HEK293 (cell line): ENCODE results near the gene CCSER2.

Experiments used
- CTCF ChIA-PET: fragments of 350-600 bp; formaldehyde crosslinking; extraction: SDS; loops from one replicate; lab custom pipeline; 2021; ENCODE audit warnings: antibody characterized with exemption; lab: Yijun Ruan, JAX
- POLR2A ChIA-PET: fragments of 300-600 bp; formaldehyde crosslinking; extraction: SDS; loops from one replicate; lab custom pipeline; 2020; ENCODE audit warnings: antibody characterized with exemption, inconsistent platforms; lab: Yijun Ruan, JAX
- H3K27ac ChIP-seq: fragments of 200-500 bp; sonication (Bioruptor generic); 2 replicates; pipeline ENCODE4 v1.5.1; 2014; ENCODE audit warnings: low read depth, low read length, control low read depth, inconsistent platforms; ENCODE audit errors: extremely low read depth
- H3K36me3 ChIP-seq, 2 experiments: fragments of 200-500 bp in 1 of 2; sonication (Bioruptor generic) in 1 of 2; 1 replicate in 1 of 2; 2 replicates in 1 of 2; pipeline ENCODE4 v1.5.1; 2014 to 2017; ENCODE audit warnings: inconsistent platforms in 2 of 2, low read length in 2 of 2; ENCODE audit not compliant: control insufficient read depth in 2 of 2, insufficient read depth in 1 of 2
- H3K4me1 ChIP-seq: fragments of 200-500 bp; sonication (Bioruptor generic); 2 replicates; pipeline ENCODE4 v1.5.1; 2014; ENCODE audit warnings: mild to moderate bottlenecking, low read length, inconsistent platforms; ENCODE audit not compliant: control insufficient read depth, insufficient read depth
- H3K4me3 ChIP-seq: 2 replicates; pipeline ENCODE4 v1.5.1; 2011; ENCODE audit warnings: low read depth, mild to moderate bottlenecking, control low read depth, low read length, moderate library complexity
- H3K9me3 ChIP-seq: fragments of 200-500 bp; sonication (Bioruptor generic); 2 replicates; pipeline ENCODE4 v1.5.1; 2014; ENCODE audit warnings: low read depth, low read length, inconsistent platforms; ENCODE audit not compliant: control insufficient read depth, insufficient read depth
- BCL11A ChIP-seq: fragments of 450-650 bp; formaldehyde crosslinking; IDR thresholded peaks from 2 replicates; pipeline ENCODE4 v1.5.1; 2016; ENCODE audit warnings: low read depth, missing biosample characterization, missing genetic modification characterization
- CTCF ChIP-seq: fragments of 450-650 bp; formaldehyde crosslinking; IDR thresholded peaks from 2 replicates; pipeline ENCODE4 v1.5.1; 2016; ENCODE audit warnings: missing biosample characterization, missing genetic modification characterization
- GLI2 ChIP-seq: fragments of 450-650 bp; formaldehyde crosslinking; IDR thresholded peaks from 2 replicates; pipeline ENCODE4; 2017; ENCODE audit warnings: missing biosample characterization, missing genetic modification characterization, low read depth, borderline replicate concordance
- MYNN ChIP-seq: fragments of 450-650 bp; formaldehyde crosslinking; IDR thresholded peaks from 2 replicates; pipeline ENCODE4 v1.5.1; 2016; ENCODE audit warnings: missing biosample characterization, missing genetic modification characterization, borderline replicate concordance
- SP2 ChIP-seq: fragments of 450-650 bp; formaldehyde crosslinking; IDR thresholded peaks from 2 replicates; pipeline ENCODE4 v1.5.1; 2016; ENCODE audit warnings: missing biosample characterization, missing genetic modification characterization
- ZBTB8A ChIP-seq: fragments of 450-650 bp; formaldehyde crosslinking; IDR thresholded peaks from 2 replicates; pipeline ENCODE4 v1.5.1; 2016; ENCODE audit warnings: missing biosample characterization, missing genetic modification characterization
- ZFHX2 ChIP-seq: fragments of 450-650 bp; formaldehyde crosslinking; conservative IDR thresholded peaks from 2 replicates; pipeline ENCODE4 v1.5.1; 2016; ENCODE audit warnings: missing biosample characterization, missing genetic modification characterization
- ZFP3 ChIP-seq: fragments of 450-650 bp; formaldehyde crosslinking; IDR thresholded peaks from 2 replicates; pipeline ENCODE4 v1.5.1; 2016; ENCODE audit warnings: low read depth, missing biosample characterization, missing genetic modification characterization
- ZNF10 ChIP-seq: fragments of 450-650 bp; formaldehyde crosslinking; IDR thresholded peaks from 2 replicates; pipeline ENCODE4 v1.5.1; 2017; ENCODE audit warnings: missing biosample characterization, missing genetic modification characterization
- ZNF121 ChIP-seq: fragments of 450-650 bp; formaldehyde crosslinking; IDR thresholded peaks from 2 replicates; pipeline ENCODE4 v1.5.1; 2016; ENCODE audit warnings: missing biosample characterization, missing genetic modification characterization
- ZNF133 ChIP-seq: fragments of 450-650 bp; formaldehyde crosslinking; IDR thresholded peaks from 2 replicates; pipeline ENCODE4 v1.5.1; 2016; ENCODE audit warnings: missing biosample characterization, missing genetic modification characterization
- ZNF138 ChIP-seq: fragments of 450-650 bp; formaldehyde crosslinking; IDR thresholded peaks from 2 replicates; pipeline ENCODE4 v1.5.1; 2016; ENCODE audit warnings: missing biosample characterization, missing genetic modification characterization, borderline replicate concordance
- ZNF184 ChIP-seq: fragments of 450-650 bp; IDR thresholded peaks from 2 replicates; pipeline ENCODE4 v1.5.1; 2018; ENCODE audit warnings: missing biosample characterization, mild to moderate bottlenecking, missing genetic modification characterization
- ZNF221 ChIP-seq: fragments of 450-650 bp; formaldehyde crosslinking; IDR thresholded peaks from 2 replicates; pipeline ENCODE4 v1.5.1; 2017; ENCODE audit warnings: missing biosample characterization, missing genetic modification characterization, borderline replicate concordance
- ZNF248 ChIP-seq: fragments of 450-650 bp; formaldehyde crosslinking; IDR thresholded peaks from 2 replicates; pipeline ENCODE4 v1.5.1; 2017; ENCODE audit warnings: missing biosample characterization, missing genetic modification characterization
- ZNF292 ChIP-seq: fragments of 450-650 bp; formaldehyde crosslinking; IDR thresholded peaks from 2 replicates; pipeline ENCODE4 v1.5.1; 2016; ENCODE audit warnings: low read depth, missing biosample characterization, missing genetic modification characterization, borderline replicate concordance
- ZNF335 ChIP-seq: fragments of 450-650 bp; formaldehyde crosslinking; conservative IDR thresholded peaks from 2 replicates; pipeline ENCODE4 v1.5.1; 2016; ENCODE audit warnings: missing biosample characterization, missing genetic modification characterization
- ZNF362 ChIP-seq: fragments of 450-650 bp; formaldehyde crosslinking; IDR thresholded peaks from 2 replicates; pipeline ENCODE4 v1.5.1; 2016; ENCODE audit warnings: missing biosample characterization, missing genetic modification characterization
- ZNF501 ChIP-seq: fragments of 450-650 bp; formaldehyde crosslinking; IDR thresholded peaks from 2 replicates; pipeline ENCODE4 v1.5.1; 2016; ENCODE audit warnings: missing biosample characterization, missing genetic modification characterization
- ZNF558 ChIP-seq: fragments of 450-650 bp; formaldehyde crosslinking; IDR thresholded peaks from 2 replicates; pipeline ENCODE4 v1.5.1; 2016; ENCODE audit warnings: missing biosample characterization, missing genetic modification characterization
- ZNF600 ChIP-seq: fragments of 450-650 bp; formaldehyde crosslinking; IDR thresholded peaks from 2 replicates; pipeline ENCODE4 v1.5.1; 2016; ENCODE audit warnings: missing biosample characterization, missing genetic modification characterization
- ZNF654 ChIP-seq: fragments of 450-650 bp; formaldehyde crosslinking; IDR thresholded peaks from 2 replicates; pipeline ENCODE4 v1.5.1; 2016; ENCODE audit warnings: low read depth, missing biosample characterization, missing genetic modification characterization
- ZNF747 ChIP-seq: fragments of 450-650 bp; formaldehyde crosslinking; IDR thresholded peaks from 2 replicates; pipeline ENCODE4 v1.5.1; 2016; ENCODE audit warnings: missing biosample characterization, missing genetic modification characterization
- ZNF76 ChIP-seq: fragments of 450-650 bp; formaldehyde crosslinking; IDR thresholded peaks from 2 replicates; pipeline ENCODE4; 2016; ENCODE audit warnings: low read depth, missing biosample characterization, missing genetic modification characterization, borderline replicate concordance
- ZNF837 ChIP-seq: fragments of 450-650 bp; formaldehyde crosslinking; IDR thresholded peaks from 2 replicates; pipeline ENCODE4 v1.5.1; 2016; ENCODE audit warnings: missing biosample characterization, missing genetic modification characterization

The CCSER2 gene

DNA sequence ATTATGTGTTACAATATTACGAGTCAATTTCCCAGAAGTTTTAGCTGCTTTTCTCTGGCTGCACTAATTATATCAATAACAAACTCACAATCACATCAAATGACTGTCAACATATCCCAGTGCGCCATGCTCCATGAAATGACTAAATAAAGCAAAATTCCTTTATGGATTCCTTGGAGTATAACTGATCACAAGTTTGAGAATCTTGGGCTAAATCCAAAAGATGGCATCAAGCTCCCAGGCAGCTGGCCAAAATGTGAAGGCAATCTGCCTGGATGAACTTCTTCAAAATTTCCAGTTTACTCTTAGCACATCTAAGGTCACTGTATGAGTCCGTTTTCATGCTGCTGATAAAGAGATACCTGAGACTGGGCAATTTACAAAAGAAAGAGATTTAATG lies 210.8 kb downstream of the CCSER2 start (continued):
- TF ChIP-seq ZNF362 (tag by site-specific recombination) (no peak), ZNF248 (tag by site-specific recombination) (no peak), GLI2 (tag by site-specific recombination) (no peak), ZFHX2 (tag by site-specific recombination) (no peak), ZNF10 (tag by site-specific recombination) (no peak), ZNF558 (tag by site-specific recombination) (no peak), ZNF837 (no peak)

DNA sequence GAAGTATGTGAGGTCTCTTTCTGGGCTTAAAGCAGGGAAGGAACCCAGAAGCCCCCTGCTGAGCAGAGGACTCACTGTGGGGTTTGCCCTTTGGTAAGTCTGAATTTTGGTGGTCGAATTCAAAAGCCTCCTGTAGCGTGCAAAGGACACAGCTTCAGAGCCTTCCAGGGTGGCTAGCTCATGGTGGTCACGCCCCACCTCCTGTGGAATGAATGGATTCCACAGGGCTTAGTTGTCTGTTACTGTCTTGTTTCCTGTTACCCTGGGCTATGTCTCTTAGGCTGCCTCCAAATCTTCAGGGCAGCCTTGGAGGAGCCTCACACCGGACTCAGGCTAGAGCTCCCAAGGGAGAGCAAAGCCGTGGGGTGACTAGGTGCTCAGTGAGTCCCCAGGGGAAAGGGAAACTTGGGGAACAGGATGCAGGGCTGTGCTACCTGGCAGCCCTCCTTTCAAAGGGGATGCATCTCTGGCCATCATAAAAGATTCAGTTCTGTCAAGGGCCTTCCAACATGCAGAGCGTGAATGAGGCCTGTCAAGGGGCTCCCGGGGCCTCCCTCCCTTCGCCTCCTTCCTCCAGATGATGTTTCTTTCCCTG lies 211.7 kb downstream of the CCSER2 start:
- Histone ChIP-seq H3K4me3 (no peak overlapping the region), H3K27ac (no peak overlapping the region), H3K4me1 (no peaks in the 10 kb centered on the region), H3K36me3 (no peaks in the 10 kb centered on the region), H3K9me3 (no peaks in the 10 kb centered on the region)
- ChIA-PET CTCF (interaction anchor here (0.5 to 10.3 kb wide), 47 partner anchors 10 to 1091 kb away, joined by 3 to 291 read pairs (median 4); no protein-coding TSS in a partner anchor), POLR2A (no interaction called here)
- TF ChIP-seq ZNF501 (tag by site-specific recombination) (no peak), ZNF335 (tag by site-specific recombination) (peak; percentile 52)

- POLR2A ChIA-PET, result no interaction called here
- TF ChIP-seq CTCF (tag by site-specific recombination) (peak; percentile 71), SP2 (tag by site-specific recombination) (no peak), ZNF654 (tag by site-specific recombination) (peak; percentile 75), ZNF335 (tag by site-specific recombination) (peak; percentile 49), ZNF121 (tag by site-specific recombination) (peak; percentile 87)
- Histone ChIP-seq H3K4me1 (no peaks in the 10 kb centered on the region), H3K36me3 (no peaks in the 10 kb centered on the region), H3K4me3 (peak overlapping the region; percentile 29), H3K27ac (no peak overlapping the region), H3K9me3 (no peaks in the 10 kb centered on the region)
- CTCF ChIA-PET, result interaction anchor here (0.5 to 10.3 kb wide), 46 partner anchors 9 to 1092 kb away, joined by 3 to 291 read pairs (median 4); no protein-coding TSS in a partner anchor
Observed at GRCh38 chr10:84540617-84541288, 212.4 kb downstream of the CCSER2 start.

GRCh38 chr10:84541289-84541637 lies 212.9 kb downstream of the CCSER2 start:
- Histone ChIP-seq H3K4me3 (no peak overlapping the region), H3K27ac (no peak overlapping the region), H3K36me3 (no peaks in the 10 kb centered on the region), H3K4me1 (no peaks in the 10 kb centered on the region), H3K9me3 (no peaks in the 10 kb centered on the region)
- ChIA-PET POLR2A (no interaction called here), CTCF (interaction anchor here (0.7 to 10.3 kb wide), 9 partner anchors 9 to 276 kb away, joined by 3 to 291 read pairs (median 5); no protein-coding TSS in a partner anchor)
- TF ChIP-seq ZNF138 (tag by site-specific recombination) (no peak), ZBTB8A (no peak), ZNF133 (tag by site-specific recombination) (no peak), ZFP3 (tag by site-specific recombination) (no peak), MYNN (tag by site-specific recombination) (no peak), BCL11A (no peak), ZNF292 (tag by site-specific recombination) (no peak), ZNF76 (tag by site-specific recombination) (no peak), ZNF221 (tag by site-specific recombination) (no peak), ZNF184 (tag by site-specific recombination) (no peak), ZNF747 (tag by site-specific recombination) (no peak), ZNF600 (no peak)
